GM21390 (cell line): ENCODE results near the gene CCDC171.
A peak's percentile ranks its signal among the peaks of the same experiment; 100 is the strongest.

ENCODE experiments used
- ATAC-seq: cut with Tn5 transposase; IDR thresholded peaks from one replicate; pipeline ENCODE4 v1.9.1; 2021; ENCODE audit not compliant: unreplicated experiment

Gene CCDC171

DNA sequence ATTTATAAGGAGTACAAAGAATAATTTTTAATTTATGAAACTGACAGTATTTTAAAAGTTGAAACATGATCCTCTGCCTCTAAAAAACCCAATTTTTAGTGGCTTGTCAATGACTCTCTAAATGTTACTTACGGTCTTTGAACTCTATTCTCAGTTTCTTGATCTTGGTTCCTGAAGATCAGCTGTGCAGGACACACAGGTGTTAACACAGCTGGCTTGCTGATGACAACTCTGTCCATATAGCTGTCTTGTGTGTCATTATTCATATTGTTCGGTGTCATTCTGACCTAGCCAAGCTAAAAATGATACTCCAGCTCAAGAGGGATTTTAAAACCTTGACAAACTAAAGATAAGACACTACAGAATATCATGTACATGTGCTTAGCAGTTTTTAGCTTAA lies 314.5 kb downstream of the CCDC171 start:
- no peak for ATAC-seq

DNA sequence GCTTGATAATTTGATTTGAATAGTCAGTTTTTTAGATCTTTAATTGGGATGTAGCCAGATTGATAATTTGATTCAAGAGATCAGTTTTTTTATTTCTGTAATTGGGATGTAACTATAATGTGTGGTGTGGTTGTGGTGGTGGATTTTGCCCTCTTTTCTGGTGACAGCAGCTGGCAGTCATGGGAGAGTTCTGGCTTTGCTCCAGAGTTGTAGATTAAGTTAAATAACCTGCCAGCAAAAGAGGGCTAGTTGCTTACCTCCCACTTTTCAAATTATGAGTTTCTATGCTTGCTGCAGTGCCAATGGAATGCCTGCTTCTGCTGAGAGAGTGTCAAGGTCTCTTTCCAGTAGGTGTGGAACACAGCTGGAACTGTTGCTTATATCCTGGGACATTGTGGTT lies 315.1 kb downstream of the CCDC171 start:
- no peak for ATAC-seq

DNA sequence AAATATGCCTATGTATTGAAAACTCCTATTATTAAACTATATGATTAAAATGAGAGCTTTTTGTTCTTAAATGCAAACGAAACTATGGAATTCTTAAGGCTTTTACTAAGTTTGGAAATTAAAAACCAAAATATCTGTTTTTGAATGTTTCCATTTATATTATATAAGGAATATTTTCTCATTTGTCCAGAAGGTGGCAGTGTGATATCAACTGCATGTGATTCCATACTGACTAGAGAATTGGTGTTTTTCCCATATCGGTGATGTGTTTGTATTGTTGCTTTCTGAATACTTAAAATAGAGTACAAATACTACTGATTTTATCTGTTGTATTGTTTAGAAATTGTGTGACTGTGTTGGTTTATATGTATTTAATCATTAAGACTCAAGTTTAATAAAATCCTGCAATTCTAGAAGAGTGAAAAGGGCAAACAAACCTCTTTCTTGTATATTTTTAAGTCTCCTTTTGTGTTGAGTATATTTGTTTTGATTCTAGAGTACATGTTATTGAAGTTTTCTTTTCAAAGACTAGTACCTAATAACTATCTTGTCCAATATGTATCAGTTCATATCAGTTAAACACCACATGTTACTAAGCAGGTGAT lies 320.8 kb downstream of the CCDC171 start:
- peak; percentile 64 for ATAC-seq

- ATAC-seq: no peak
Observed at GRCh38 chr9:15882328-15882727, 329.5 kb downstream of the CCDC171 start.

DNA sequence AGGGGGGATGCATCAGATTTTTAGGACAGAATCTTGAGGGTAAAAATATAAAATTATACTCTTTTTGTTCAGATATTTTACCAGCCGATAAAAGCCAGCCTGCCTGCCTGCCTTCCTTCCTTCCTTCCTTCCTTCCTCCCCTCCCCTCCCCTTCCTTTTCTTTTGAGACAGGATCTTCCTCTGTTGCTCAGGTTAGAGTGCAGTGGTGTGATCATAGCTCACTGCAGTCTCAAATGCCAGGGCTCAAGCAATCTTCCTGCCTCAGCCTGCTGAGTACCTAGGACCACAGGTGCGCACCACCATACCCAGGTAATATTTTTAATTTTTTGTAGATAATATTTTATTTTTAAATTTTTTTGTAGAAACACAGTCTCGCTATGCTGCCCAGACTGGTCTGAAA lies 330.0 kb downstream of the CCDC171 start:
- no peak for ATAC-seq

DNA sequence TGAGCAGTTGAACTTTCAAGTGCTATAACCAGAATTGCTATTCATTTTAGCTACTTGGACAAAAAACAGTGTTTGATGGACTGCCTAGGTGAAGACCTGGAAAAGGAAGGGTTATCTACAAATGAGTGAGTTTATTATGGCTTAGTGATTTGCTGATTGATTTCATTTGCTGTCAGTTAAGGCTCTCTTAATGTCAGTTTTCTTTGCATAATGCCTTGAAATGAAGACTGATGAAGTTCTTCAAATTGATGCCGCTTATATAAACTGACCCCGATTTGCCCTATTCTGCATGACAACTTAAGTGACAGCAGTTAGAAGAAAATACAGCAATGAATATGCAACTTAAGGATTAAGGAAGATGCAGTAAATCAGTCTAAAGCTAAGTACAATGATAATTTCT lies 332.6 kb downstream of the CCDC171 start:
- no peak for ATAC-seq

DNA sequence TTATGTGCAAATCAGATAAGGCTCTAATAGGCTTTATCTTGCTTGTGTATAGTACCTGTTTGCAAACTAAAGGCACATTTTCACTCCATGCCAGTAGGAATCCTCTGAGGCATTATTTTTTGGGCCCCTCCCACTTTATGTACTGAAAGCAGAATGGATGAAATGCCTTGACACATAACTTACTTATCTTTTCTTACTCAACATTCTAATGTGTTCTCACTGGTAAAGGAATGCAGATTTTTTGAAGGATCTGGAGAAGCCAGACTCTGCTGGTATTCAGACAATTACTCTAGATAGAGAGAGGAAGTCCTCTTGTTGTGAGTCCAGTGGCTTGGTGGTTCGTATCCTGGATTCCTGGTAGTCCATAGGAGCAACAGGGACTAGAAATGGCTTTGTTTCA lies 336.7 kb downstream of the CCDC171 start:
- no peak for ATAC-seq

DNA sequence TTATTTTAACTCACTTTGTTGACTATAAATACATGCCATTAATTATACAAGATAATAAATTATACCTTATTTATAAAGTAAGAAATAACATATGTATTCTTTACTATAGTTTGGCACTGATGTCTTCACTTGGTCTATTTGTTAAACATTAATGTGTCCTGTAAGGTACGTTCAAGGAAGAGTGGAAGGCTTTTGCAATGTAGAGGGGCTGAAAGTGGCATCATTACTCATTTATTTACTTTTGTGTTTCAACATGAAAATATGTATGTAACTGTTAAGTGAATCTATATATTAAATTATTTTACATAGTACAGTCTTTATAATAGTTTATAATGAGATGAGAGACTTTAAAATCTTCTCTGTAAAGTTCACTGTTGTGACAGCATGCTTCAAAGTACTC lies 348.7 kb downstream of the CCDC171 start:
- ATAC-seq: no peak

- ATAC-seq: no peak
Observed at GRCh38 chr9:15909297-15909696, 356.5 kb downstream of the CCDC171 start.

GRCh38 chr9:15915711-15916110 lies 362.9 kb downstream of the CCDC171 start:
- no peak for ATAC-seq

- ATAC-seq: no peak
Observed at GRCh38 chr9:15927161-15927560, 374.3 kb downstream of the CCDC171 start.

- ATAC-seq: no peak
Observed at GRCh38 chr9:15935661-15936305, 382.9 kb downstream of the CCDC171 start.

- ATAC-seq: no peak
Observed at GRCh38 chr9:15936306-15936921, 383.6 kb downstream of the CCDC171 start.

- ATAC-seq: no peak
Observed at GRCh38 chr9:15942831-15943424, 390.1 kb downstream of the CCDC171 start.

- no peak for ATAC-seq
Observed at GRCh38 chr9:15944341-15944740, 391.5 kb downstream of the CCDC171 start.

- no peak for ATAC-seq
Observed at GRCh38 chr9:15959663-15960062, 406.8 kb downstream of the CCDC171 start.

- no peak for ATAC-seq
Observed at GRCh38 chr9:15961217-15961616, 408.4 kb downstream of the CCDC171 start.

- ATAC-seq: no peak
Observed at GRCh38 chr9:15965246-15965745, 412.5 kb downstream of the CCDC171 start.

GRCh38 chr9:15966471-15966870 lies 413.6 kb downstream of the CCDC171 start:
- ATAC-seq: no peak

DNA sequence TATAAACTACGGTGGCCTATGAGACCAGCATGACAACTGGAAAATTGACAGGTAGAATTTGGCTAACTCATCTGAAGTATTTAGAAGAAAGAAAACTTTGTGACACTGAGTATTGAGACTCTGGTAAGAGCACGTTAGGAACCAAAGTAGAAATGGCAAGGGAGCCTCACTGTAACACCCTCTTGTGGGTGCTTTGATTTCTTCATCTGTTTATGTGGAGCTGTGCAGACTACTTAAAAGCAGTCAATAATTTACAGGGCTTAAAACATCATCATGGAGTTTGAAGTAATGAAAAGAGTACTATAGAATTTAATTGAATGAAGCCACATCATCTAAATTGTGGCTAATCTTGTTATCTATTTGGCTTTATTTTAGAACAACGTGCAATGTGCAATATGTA lies 414.2 kb downstream of the CCDC171 start:
- no peak for ATAC-seq

GRCh38 chr9:15972760-15973159 lies 419.9 kb downstream of the CCDC171 start:
- ATAC-seq: no peak
